Activated naive CD4-positive, alpha-beta T cell treated with anti-CD3 and anti-CD28 coated beads, Interleukin-2, amount 50 U/mL, for 24 hours (primary cell): ENCODE results near the gene ZNF70.
"Not testable (repeated sequence)": the region's sequence is repeated elsewhere in the genome, so short reads cannot be mapped to it uniquely, and the experiment has no call there.

Experiments
- H3K27ac Mint-ChIP-seq: one replicate; pipeline ENCODE4 v1.8.0; 2021; ENCODE audit warnings: mild to moderate bottlenecking, mixed read lengths
- H3K27me3 Mint-ChIP-seq: one replicate; pipeline ENCODE4 v1.8.0; 2021; ENCODE audit warnings: mixed read lengths
- H3K36me3 Mint-ChIP-seq: one replicate; pipeline ENCODE4 v1.8.0; 2021; ENCODE audit warnings: mixed read lengths
- H3K4me1 Mint-ChIP-seq: one replicate; pipeline ENCODE4 v1.8.0; 2021; ENCODE audit warnings: mixed read lengths
- H3K4me3 Mint-ChIP-seq: one replicate; pipeline ENCODE4 v1.8.0; 2021; ENCODE audit warnings: mild to moderate bottlenecking, mixed read lengths
- H3K9me3 Mint-ChIP-seq: one replicate; pipeline ENCODE4 v1.8.0; 2021; ENCODE audit warnings: mixed read lengths

ZNF70 gene

GRCh38 chr22:23753385-23753784, 2.5 kb upstream of the ZNF70 start:
- no peaks in the 10 kb centered on the region for H3K9me3 Mint-ChIP-seq
- H3K27ac Mint-ChIP-seq = no peak overlapping the region
- H3K36me3 Mint-ChIP-seq = no peaks in the 10 kb centered on the region
- H3K27me3 Mint-ChIP-seq = no peaks in the 10 kb centered on the region
- H3K4me1 Mint-ChIP-seq = peaks cover 11% of the 10 kb centered on the region
- H3K4me3 Mint-ChIP-seq = no peak overlapping the region

GRCh38 chr22:23752750-23753149, 1.8 kb upstream of the ZNF70 start:
- Mint-ChIP-seq H3K27me3 (no peaks in the 10 kb centered on the region), H3K36me3 (no peaks in the 10 kb centered on the region), H3K4me3 (peak overlapping the region; percentile 30), H3K27ac (no peak overlapping the region), H3K9me3 (no peaks in the 10 kb centered on the region), H3K4me1 (peaks cover 11% of the 10 kb centered on the region)

DNA sequence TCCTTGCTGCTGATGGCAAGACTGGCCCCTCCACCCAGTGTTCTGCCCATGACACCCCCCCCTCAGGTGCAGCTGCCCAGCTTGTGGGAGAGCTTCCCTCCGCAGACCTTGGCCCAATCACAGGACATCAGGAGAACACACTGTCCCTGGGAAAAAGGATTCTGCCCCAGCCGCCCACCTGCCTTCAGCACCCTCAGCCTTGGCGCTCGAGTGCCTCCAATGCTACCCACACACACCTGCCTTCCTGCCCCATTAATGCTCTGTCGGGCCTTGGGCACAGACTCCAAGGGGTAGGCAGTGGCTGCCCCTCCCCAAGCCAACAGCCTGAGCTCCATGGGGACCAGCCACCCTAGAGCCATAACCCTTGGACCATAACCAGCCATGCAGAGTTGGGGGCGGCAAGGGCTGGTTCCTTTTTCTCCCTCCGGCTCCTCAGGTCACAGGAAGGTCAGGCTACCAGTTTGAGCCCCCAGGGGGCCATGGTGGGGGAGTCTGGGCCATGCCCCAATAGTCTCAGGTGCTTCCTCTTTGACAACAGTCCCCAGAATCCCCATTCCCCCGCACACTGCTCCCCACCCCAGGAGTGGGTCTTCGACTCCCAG, 1.3 kb upstream of the ZNF70 start:
- Mint-ChIP-seq H3K4me1 (peaks cover 11% of the 10 kb centered on the region), H3K36me3 (no peaks in the 10 kb centered on the region), H3K4me3 (peak overlapping the region; percentile 66), H3K9me3 (no peaks in the 10 kb centered on the region), H3K27me3 (no peaks in the 10 kb centered on the region), H3K27ac (no peak overlapping the region)

DNA sequence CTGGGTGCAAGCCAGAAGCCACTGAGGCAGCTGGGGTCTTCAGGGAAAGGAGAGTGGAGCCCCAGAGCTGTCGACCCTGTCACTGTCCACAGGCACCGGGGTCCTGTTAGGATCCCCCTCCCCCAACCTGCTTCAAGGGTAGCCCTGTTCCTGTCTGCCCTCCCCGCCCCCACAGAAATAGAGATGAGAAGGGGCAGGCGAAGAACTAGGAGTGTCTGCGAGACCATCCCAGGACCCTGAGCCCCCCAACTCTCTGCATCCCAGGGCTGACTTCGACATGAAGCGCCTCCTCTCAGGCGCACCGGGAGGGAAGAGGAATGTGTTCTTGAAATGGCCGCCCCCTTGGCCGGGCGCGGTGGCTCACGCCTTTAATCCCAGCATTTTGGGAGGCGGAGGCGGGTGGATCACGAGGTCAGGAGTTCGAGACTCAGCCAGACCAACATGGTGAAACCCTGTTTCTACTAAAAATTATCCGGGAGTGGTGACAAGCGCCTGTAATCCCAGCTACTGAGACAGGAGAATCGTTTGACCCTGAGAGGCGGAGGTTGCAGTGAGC, 607 bp upstream of the ZNF70 start:
- Mint-ChIP-seq H3K27ac (peak overlapping the region; percentile 46), H3K9me3 (no peaks in the 10 kb centered on the region), H3K4me3 (peak overlapping the region; percentile 60), H3K27me3 (no peaks in the 10 kb centered on the region), H3K36me3 (peaks cover 3% of the 10 kb centered on the region), H3K4me1 (peaks cover 11% of the 10 kb centered on the region)

DNA sequence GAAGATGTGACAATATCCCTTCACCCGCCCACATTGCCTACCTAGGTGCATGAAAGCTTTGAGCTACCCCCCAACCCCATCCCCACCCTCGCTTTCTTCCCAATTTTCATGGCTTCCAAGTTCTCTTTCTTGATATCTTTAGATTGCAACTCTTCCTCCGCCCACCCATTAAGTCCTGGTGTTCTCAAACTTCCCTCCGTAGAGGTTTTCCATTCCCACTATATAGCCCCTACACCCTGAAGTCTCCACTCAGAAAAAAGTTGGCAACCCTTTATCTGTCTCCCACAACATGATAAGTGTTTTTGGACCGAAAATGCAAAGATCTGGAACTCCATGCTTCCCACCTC, 572 bp downstream of the ZNF70 start:
- H3K27ac Mint-ChIP-seq = peak overlapping the region; percentile 81
- H3K4me1 Mint-ChIP-seq = peaks cover 11% of the 10 kb centered on the region
- no peaks in the 10 kb centered on the region for H3K9me3 Mint-ChIP-seq
- H3K27me3 Mint-ChIP-seq = no peaks in the 10 kb centered on the region
- peaks cover 5% of the 10 kb centered on the region for H3K36me3 Mint-ChIP-seq
- peak overlapping the region; percentile 86 for H3K4me3 Mint-ChIP-seq

GRCh38 chr22:23749841-23750301, 1.0 kb downstream of the ZNF70 start:
- Mint-ChIP-seq H3K9me3 (no peaks in the 10 kb centered on the region), H3K27me3 (no peaks in the 10 kb centered on the region), H3K4me3 (peak overlapping the region; percentile 86), H3K27ac (no peak overlapping the region), H3K4me1 (peaks cover 11% of the 10 kb centered on the region), H3K36me3 (peaks cover 9% of the 10 kb centered on the region)

DNA sequence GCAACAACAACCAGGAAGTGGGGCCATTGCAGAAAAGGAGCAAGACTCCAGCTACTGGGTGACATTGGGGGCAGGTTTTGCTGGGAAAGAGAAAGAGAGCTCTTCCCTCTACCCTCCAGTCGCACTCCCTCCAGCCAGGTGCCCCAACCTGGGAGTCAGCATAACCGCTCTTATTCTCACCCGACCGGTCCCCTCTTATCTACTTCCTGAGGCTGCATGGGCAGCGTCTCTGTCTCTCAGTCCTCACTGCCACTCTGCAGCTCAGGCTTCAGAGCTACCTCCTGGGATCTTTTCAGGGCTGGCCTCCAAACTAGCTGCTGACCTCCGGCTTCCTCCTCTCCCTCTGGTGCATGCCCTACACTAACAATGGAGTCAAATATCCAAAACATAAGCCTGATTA, 5.1 kb downstream of the ZNF70 start:
- H3K36me3 Mint-ChIP-seq = peaks cover 24% of the 10 kb centered on the region
- H3K27me3 Mint-ChIP-seq = no peaks in the 10 kb centered on the region
- H3K9me3 Mint-ChIP-seq = no peaks in the 10 kb centered on the region
- H3K4me3 Mint-ChIP-seq = no peak overlapping the region
- no peak overlapping the region for H3K27ac Mint-ChIP-seq
- peaks cover 11% of the 10 kb centered on the region for H3K4me1 Mint-ChIP-seq

DNA sequence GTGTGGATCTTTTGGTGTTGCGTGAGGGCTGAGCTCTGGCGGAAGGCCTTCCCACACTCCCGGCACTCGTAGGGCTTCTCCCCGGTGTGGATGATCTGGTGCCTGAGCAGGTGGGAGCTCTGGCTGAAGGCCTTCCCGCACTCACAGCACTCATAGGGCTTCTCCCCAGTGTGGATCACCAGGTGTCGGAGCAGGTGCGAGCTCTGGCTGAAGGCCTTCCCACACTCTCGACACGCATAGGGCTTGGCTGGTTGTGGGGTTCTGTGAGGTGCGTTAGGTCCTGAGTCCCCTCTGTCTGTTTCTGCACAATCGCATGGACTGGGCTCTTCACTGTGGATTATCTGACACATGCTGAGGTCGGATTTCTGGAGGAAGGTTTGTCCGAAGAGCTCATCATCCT, 6.4 kb downstream of the ZNF70 start:
- no peaks in the 10 kb centered on the region for H3K9me3 Mint-ChIP-seq

DNA sequence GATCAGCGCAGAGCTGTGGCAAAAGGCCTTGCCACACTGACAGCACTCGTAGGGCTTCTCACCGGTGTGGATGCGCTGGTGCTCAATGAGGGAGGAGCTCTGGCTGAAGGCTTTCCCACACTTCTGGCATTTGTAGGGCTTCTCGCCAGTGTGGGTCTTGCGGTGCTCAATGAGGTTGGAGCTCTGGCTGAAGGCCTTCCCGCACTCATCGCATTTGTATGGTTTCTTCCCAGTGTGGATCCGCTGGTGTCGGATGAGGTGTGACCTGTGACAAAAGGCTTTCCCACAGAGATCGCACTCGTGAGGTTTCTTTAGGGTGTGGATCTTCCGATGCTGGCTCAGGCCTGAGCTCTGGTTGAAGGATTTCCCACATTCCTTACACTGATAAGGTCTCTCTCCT, 6.9 kb downstream of the ZNF70 start:
- no peak overlapping the region for H3K27ac Mint-ChIP-seq
- no peaks in the 10 kb centered on the region for H3K4me1 Mint-ChIP-seq
- H3K36me3 Mint-ChIP-seq = peaks cover 24% of the 10 kb centered on the region
- no peak overlapping the region for H3K4me3 Mint-ChIP-seq
- H3K27me3 Mint-ChIP-seq = no peaks in the 10 kb centered on the region
- H3K9me3 Mint-ChIP-seq = no peaks in the 10 kb centered on the region

More for the DNA sequence above, 6.4 kb downstream of the ZNF70 start:
- Mint-ChIP-seq H3K36me3 (peaks cover 24% of the 10 kb centered on the region), H3K27ac (no peak overlapping the region), H3K4me1 (no peaks in the 10 kb centered on the region), H3K27me3 (no peaks in the 10 kb centered on the region), H3K4me3 (no peak overlapping the region)

- Mint-ChIP-seq H3K27ac (no peak overlapping the region), H3K9me3 (no peaks in the 10 kb centered on the region), H3K4me1 (no peaks in the 10 kb centered on the region), H3K4me3 (no peak overlapping the region), H3K36me3 (peaks cover 24% of the 10 kb centered on the region), H3K27me3 (no peaks in the 10 kb centered on the region)
Measured at GRCh38 chr22:23743303-23743705, 7.6 kb downstream of the ZNF70 start.

GRCh38 chr22:23742505-23743264, 8.2 kb downstream of the ZNF70 start:
- H3K36me3 Mint-ChIP-seq = peaks cover 24% of the 10 kb centered on the region
- no peak overlapping the region for H3K4me3 Mint-ChIP-seq
- no peaks in the 10 kb centered on the region for H3K4me1 Mint-ChIP-seq
- H3K9me3 Mint-ChIP-seq = no peaks in the 10 kb centered on the region
- no peak overlapping the region for H3K27ac Mint-ChIP-seq
- H3K27me3 Mint-ChIP-seq = no peaks in the 10 kb centered on the region

DNA sequence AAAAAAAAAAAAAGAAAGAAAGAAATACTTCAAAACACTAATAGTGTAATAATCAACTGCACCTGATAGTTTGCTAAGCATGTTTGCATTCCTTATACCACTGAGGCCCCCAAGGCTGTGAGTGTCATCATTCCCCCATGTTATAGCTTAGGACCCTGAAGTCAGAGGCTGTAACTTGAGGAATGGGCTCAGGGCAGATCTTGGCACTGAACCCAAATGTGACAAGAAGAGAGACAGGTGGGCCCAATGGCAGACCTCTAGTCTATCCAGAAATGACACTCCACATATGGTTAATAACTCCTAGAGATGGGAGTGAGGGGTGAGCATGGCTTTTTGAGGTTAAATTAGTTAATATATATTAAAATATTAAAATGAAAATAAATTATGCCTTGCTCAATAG, 13.2 kb downstream of the ZNF70 start:
- no peaks in the 10 kb centered on the region for H3K36me3 Mint-ChIP-seq
- H3K4me3 Mint-ChIP-seq = no peak overlapping the region
- H3K4me1 Mint-ChIP-seq = no peaks in the 10 kb centered on the region
- no peaks in the 10 kb centered on the region for H3K27me3 Mint-ChIP-seq
- H3K27ac Mint-ChIP-seq = no peak overlapping the region
- H3K9me3 Mint-ChIP-seq = no peaks in the 10 kb centered on the region

DNA sequence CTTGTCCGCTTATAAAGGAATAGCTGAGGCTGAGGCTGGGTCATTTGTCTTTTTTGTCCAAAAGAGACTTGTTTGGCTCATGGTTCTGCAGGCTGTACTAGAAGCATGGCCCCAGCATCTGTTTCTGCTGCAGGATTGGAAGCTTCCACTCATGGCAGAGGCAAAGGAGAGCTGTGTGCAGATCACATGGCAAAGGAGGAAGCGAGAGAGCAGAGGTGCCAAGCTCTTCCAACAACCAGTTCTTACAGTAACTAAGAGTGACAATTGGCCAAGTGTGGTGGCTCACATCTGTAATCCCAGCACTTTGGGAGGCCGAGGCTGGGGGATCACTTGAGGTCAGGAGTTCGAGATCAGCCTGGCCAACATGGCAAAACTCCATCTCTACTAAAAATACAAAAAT, 22.8 kb downstream of the ZNF70 start:
- not testable (repeated sequence) for H3K36me3 Mint-ChIP-seq, H3K27ac Mint-ChIP-seq, H3K9me3 Mint-ChIP-seq, H3K4me1 Mint-ChIP-seq, H3K4me3 Mint-ChIP-seq, H3K27me3 Mint-ChIP-seq

DNA sequence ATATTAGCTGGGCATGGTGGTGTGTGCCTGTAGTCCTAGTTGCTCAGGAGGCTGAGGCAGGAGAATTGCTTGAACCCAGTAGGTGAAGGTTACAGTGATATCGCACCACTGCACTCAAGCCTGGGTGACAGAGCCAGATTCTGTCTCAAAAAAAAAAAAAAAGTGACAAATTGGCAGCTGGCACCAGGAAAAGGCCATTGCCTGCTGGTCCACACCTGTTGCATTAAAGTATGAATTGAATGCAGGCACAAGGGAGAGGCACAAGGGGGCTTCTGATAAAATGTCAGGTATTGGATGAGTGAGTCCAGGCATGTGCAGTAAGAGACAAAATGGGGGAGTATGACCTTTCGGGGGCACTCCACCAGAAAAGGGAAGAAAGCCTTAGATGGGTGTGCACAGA, 28.2 kb downstream of the ZNF70 start:
- H3K4me3 Mint-ChIP-seq = no peak overlapping the region
- no peaks in the 10 kb centered on the region for H3K27me3 Mint-ChIP-seq
- no peaks in the 10 kb centered on the region for H3K36me3 Mint-ChIP-seq
- no peaks in the 10 kb centered on the region for H3K4me1 Mint-ChIP-seq
- H3K9me3 Mint-ChIP-seq = no peaks in the 10 kb centered on the region
- H3K27ac Mint-ChIP-seq = no peak overlapping the region

- H3K27ac Mint-ChIP-seq = no peak overlapping the region
- H3K4me1 Mint-ChIP-seq = peaks cover 4% of the 10 kb centered on the region
- no peaks in the 10 kb centered on the region for H3K36me3 Mint-ChIP-seq
- H3K4me3 Mint-ChIP-seq = no peak overlapping the region
- no peaks in the 10 kb centered on the region for H3K27me3 Mint-ChIP-seq
- H3K9me3 Mint-ChIP-seq = no peaks in the 10 kb centered on the region
Measured at GRCh38 chr22:23722160-23722559, 28.8 kb downstream of the ZNF70 start.

- peaks cover 7% of the 10 kb centered on the region for H3K4me1 Mint-ChIP-seq
Measured at GRCh38 chr22:23720855-23721254, 30.1 kb downstream of the ZNF70 start.

More at GRCh38 chr22:23720855-23721254, 30.1 kb downstream of the ZNF70 start:
- no peak overlapping the region for H3K27ac Mint-ChIP-seq
- H3K9me3 Mint-ChIP-seq = no peaks in the 10 kb centered on the region
- H3K36me3 Mint-ChIP-seq = no peaks in the 10 kb centered on the region
- no peaks in the 10 kb centered on the region for H3K27me3 Mint-ChIP-seq
- no peak overlapping the region for H3K4me3 Mint-ChIP-seq
